HepG2 (cell line): ENCODE measurements around the gene SLC29A1. TPM values are rescaled to one million over a fixed set of nuclear protein-coding genes. Genes with fewer than 3 reads are reported as not detected.

Experiments used
- AKAP8 ChIP-seq: sonication (generic); formaldehyde crosslinking; IDR thresholded peaks from 2 replicates; pipeline ENCODE4 v1.5.1; 2020; ENCODE audit warnings: mild to moderate bottlenecking, missing genetic modification reagents
- BCL6 ChIP-seq: IDR thresholded peaks from 2 replicates; pipeline ENCODE4 v1.6.1; 2016; ENCODE audit warnings: missing genetic modification reagents, missing compliant biosample characterization
- MZF1 ChIP-seq: sonication (generic); formaldehyde crosslinking; IDR thresholded peaks from 2 replicates; pipeline ENCODE4 v1.8.1; 2023; ENCODE audit warnings: mild to moderate bottlenecking, missing genetic modification reagents, borderline replicate concordance
- PAF1 ChIP-seq: IDR thresholded peaks from 2 replicates; pipeline ENCODE4 v1.6.1; 2016; ENCODE audit warnings: missing genetic modification reagents, missing compliant biosample characterization
- PPARG ChIP-seq: conservative IDR thresholded peaks from 2 replicates; pipeline ENCODE4 v1.6.1; 2016; ENCODE audit warnings: missing biosample characterization, missing genetic modification reagents
- RXRA ChIP-seq: sonication (generic); formaldehyde crosslinking; IDR thresholded peaks from 2 replicates; pipeline ENCODE4 v1.5.1; 2020; ENCODE audit warnings: missing genetic modification reagents
- ZKSCAN5 ChIP-seq: sonication (generic); formaldehyde crosslinking; IDR thresholded peaks from 2 replicates; pipeline ENCODE4 v1.5.1; 2020; ENCODE audit warnings: mild to moderate bottlenecking, missing genetic modification reagents
- ZNF224 ChIP-seq: sonication (generic); formaldehyde crosslinking; IDR thresholded peaks from 2 replicates; pipeline ENCODE4 v1.5.0; 2020; ENCODE audit warnings: mild to moderate bottlenecking, missing genetic modification reagents
- ZNF253 ChIP-seq: sonication (generic); formaldehyde crosslinking; IDR thresholded peaks from 2 replicates; pipeline ENCODE4 v1.8.0; 2022; ENCODE audit warnings: mild to moderate bottlenecking, missing genetic modification reagents, borderline replicate concordance
- ZNF468 ChIP-seq: sonication (generic); formaldehyde crosslinking; IDR thresholded peaks from 2 replicates; pipeline ENCODE4 v1.8.0; 2022; ENCODE audit warnings: mild to moderate bottlenecking, moderate library complexity, missing genetic modification reagents
- ZNF501 ChIP-seq: sonication (generic); formaldehyde crosslinking; IDR thresholded peaks from 2 replicates; pipeline ENCODE4 v1.5.1; 2020; ENCODE audit warnings: mild to moderate bottlenecking, moderate library complexity, missing genetic modification reagents
- ZNF557 ChIP-seq: sonication (generic); formaldehyde crosslinking; IDR thresholded peaks from 2 replicates; pipeline ENCODE4 v1.4.0; 2020; ENCODE audit warnings: missing genetic modification reagents
- ZNF607 ChIP-seq: sonication (generic); formaldehyde crosslinking; IDR thresholded peaks from 2 replicates; pipeline ENCODE4 v1.5.1; 2020; ENCODE audit warnings: missing genetic modification reagents, mild to moderate bottlenecking, borderline replicate concordance
- ZNF749 ChIP-seq: sonication (generic); formaldehyde crosslinking; IDR thresholded peaks from 2 replicates; pipeline ENCODE4 v1.8.0; 2022; ENCODE audit warnings: mild to moderate bottlenecking, missing genetic modification reagents, moderate library complexity, borderline replicate concordance
- ZNF788 ChIP-seq: sonication (generic); formaldehyde crosslinking; IDR thresholded peaks from 2 replicates; pipeline ENCODE4 v1.5.0; 2020; ENCODE audit warnings: mild to moderate bottlenecking, missing genetic modification reagents, borderline replicate concordance
- polyA plus RNA-seq, 8 experiments: library from polyadenylated mRNA; depleted of rRNA in 3 of 8; stranded (reverse) in 7 of 8; unstranded in 1 of 8; fragments of >200 nt; fragmentation: Illumina TruSeq in 4 of 8; extraction: Trizol in 4 of 8; gene quantifications; 2 replicates each; pipeline versions ENCODE4 v1.2.1 to v1.2.3, GENCODE V29; 2011 to 2016; ENCODE audit warnings: low read depth in 4 of 8, missing spikeins in 1 of 8, mixed read lengths in 1 of 8; ENCODE audit not compliant: insufficient read depth in 1 of 8
- total RNA-seq, 5 experiments: library from RNA; depleted of rRNA; stranded (reverse); fragments of >200 nt; fragmentation: Illumina TruSeq; extraction: Trizol; gene quantifications; 2 replicates each; pipeline ENCODE4 v1.2.3, GENCODE V29; 2016; ENCODE audit warnings: low read depth in 1 of 5
- TF ChIP-seq, protein P1 (sequence below): IDR thresholded peaks from 2 replicates; pipeline ENCODE4 v1.6.1; 2018; ENCODE audit warnings: missing genetic modification reagents, mild to moderate bottlenecking, missing compliant biosample characterization
- TF ChIP-seq, protein P2 (sequence below): sonication (generic); formaldehyde crosslinking; IDR thresholded peaks from 2 replicates; pipeline ENCODE4 v1.5.0; 2020; ENCODE audit warnings: missing genetic modification reagents
- TF ChIP-seq, protein P3 (sequence below): sonication (generic); formaldehyde crosslinking; IDR thresholded peaks from 2 replicates; pipeline ENCODE4 v1.8.1; 2023; ENCODE audit warnings: mild to moderate bottlenecking, missing genetic modification reagents
- TF ChIP-seq, protein P4 (sequence below): sonication (generic); formaldehyde crosslinking; IDR thresholded peaks from 2 replicates; pipeline ENCODE4 v1.8.0; 2022; ENCODE audit warnings: mild to moderate bottlenecking, missing genetic modification reagents, borderline replicate concordance
- TF ChIP-seq, protein P5 (sequence below): sonication (generic); formaldehyde crosslinking; IDR thresholded peaks from 2 replicates; pipeline ENCODE4 v1.4.0; 2020; ENCODE audit warnings: mild to moderate bottlenecking, missing genetic modification reagents
- TF ChIP-seq, protein P6 (sequence below): sonication (generic); formaldehyde crosslinking; IDR thresholded peaks from 2 replicates; pipeline ENCODE4 v1.4.0; 2020; ENCODE audit warnings: missing genetic modification reagents

The SLC29A1 gene
- total and polyA plus RNA-seq, 2 of the 13 experiments (the other 11 are each of a cell fraction or from before 2014, with no cell fraction given) = 43.2 to 106 TPM

DNA sequence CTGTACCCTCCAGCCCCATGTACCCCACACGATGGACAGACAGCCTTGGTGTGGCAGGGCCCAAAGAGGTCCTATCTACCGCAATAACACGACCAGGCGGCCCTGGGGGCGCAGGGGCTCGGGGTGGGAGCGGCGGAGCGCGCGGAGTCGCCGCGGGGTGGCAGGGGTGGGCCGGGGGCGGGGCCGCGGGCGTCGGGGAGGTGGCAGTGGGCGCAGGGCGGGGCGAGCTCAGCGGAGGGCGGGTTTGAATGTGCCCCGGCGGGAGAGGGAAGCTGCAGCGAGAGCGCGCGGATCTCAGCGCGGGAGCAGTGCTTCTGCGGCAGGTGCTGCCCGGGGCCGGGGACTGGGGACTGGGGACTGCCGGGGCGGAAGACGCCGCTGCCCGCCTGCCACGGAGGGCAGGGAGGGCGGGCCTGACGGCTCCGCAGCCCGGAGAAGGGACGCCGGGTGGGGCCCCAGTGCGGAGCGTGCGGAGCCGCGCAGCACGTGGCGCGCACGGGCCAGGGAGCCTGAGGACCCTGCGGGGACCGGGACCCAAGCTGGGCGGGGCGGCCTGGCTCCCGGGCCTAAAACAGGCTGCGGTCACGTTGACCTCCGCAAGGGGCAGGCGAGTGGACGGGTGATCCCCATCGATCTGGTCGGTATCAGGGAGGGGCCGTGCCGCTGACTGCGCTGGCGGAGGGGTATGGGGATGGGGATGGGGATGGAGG is at the start of gene SLC29A1 (continued):
- TF ChIP-seq, protein P1, sequence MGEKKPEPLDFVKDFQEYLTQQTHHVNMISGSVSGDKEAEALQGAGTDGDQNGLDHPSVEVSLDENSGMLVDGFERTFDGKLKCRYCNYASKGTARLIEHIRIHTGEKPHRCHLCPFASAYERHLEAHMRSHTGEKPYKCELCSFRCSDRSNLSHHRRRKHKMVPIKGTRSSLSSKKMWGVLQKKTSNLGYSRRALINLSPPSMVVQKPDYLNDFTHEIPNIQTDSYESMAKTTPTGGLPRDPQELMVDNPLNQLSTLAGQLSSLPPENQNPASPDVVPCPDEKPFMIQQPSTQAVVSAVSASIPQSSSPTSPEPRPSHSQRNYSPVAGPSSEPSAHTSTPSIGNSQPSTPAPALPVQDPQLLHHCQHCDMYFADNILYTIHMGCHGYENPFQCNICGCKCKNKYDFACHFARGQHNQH (CRISPR knock-in tag) = 0 out of 2 replicates have a peak, but pooled peaks have one; percentile 35
- TF ChIP-seq ZNF468 (CRISPR knock-in tag) (no peak), ZNF749 (CRISPR knock-in tag) (peak; percentile 90; the same call in 1 of the 2 replicates), PPARG (CRISPR knock-in tag) (peak; percentile 19), ZNF224 (0 out of 2 replicates have a peak, but pooled peaks have one; percentile 37), ZNF253 (peak; percentile 75; the same call in 1 of the 2 replicates), ZNF557 (peak; percentile 91; the same call in 1 of the 2 replicates), PAF1 (no peak), MZF1 (CRISPR knock-in tag) (no peak), ZNF607 (CRISPR knock-in tag) (peak; percentile 93), AKAP8 (CRISPR knock-in tag) (peak; percentile 90), ZNF501 (CRISPR knock-in tag) (0 out of 2 replicates have a peak, but pooled peaks have one; percentile 61), RXRA (CRISPR knock-in tag) (0 out of 2 replicates have a peak, but pooled peaks have one; percentile 24), ZKSCAN5 (CRISPR knock-in tag) (0 out of 2 replicates have a peak, but pooled peaks have one; percentile 30), ZNF788 (0 out of 2 replicates have a peak, but pooled peaks have one; percentile 48), BCL6 (CRISPR knock-in tag) (peak; percentile 51; the same call in 1 of the 2 replicates)
- TF ChIP-seq, protein P2, sequence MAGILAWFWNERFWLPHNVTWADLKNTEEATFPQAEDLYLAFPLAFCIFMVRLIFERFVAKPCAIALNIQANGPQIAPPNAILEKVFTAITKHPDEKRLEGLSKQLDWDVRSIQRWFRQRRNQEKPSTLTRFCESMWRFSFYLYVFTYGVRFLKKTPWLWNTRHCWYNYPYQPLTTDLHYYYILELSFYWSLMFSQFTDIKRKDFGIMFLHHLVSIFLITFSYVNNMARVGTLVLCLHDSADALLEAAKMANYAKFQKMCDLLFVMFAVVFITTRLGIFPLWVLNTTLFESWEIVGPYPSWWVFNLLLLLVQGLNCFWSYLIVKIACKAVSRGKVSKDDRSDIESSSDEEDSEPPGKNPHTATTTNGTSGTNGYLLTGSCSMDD (CRISPR knock-in tag) = peak; percentile 44; the same call in 1 of the 2 replicates
- TF ChIP-seq, protein P3, sequence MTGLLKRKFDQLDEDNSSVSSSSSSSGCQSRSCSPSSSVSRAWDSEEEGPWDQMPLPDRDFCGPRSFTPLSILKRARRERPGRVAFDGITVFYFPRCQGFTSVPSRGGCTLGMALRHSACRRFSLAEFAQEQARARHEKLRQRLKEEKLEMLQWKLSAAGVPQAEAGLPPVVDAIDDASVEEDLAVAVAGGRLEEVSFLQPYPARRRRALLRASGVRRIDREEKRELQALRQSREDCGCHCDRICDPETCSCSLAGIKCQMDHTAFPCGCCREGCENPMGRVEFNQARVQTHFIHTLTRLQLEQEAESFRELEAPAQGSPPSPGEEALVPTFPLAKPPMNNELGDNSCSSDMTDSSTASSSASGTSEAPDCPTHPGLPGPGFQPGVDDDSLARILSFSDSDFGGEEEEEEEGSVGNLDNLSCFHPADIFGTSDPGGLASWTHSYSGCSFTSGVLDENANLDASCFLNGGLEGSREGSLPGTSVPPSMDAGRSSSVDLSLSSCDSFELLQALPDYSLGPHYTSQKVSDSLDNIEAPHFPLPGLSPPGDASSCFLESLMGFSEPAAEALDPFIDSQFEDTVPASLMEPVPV = peak; percentile 63
- TF ChIP-seq, protein P4, sequence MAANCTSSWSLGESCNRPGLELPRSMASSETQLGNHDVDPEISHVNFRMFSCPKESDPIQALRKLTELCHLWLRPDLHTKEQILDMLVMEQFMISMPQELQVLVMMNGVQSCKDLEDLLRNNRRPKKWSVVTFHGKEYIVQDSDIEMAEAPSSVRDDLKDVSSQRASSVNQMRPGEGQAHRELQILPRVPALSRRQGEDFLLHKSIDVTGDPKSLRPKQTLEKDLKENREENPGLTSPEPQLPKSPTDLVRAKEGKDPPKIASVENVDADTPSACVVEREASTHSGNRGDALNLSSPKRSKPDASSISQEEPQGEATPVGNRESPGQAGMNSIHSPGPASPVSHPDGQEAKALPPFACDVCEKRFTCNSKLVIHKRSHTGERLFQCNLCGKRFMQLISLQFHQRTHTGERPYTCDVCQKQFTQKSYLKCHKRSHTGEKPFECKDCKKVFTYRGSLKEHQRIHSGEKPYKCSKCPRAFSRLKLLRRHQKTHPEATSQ = 0 out of 2 replicates have a peak, but pooled peaks have one; percentile 21
- TF ChIP-seq, protein P5, sequence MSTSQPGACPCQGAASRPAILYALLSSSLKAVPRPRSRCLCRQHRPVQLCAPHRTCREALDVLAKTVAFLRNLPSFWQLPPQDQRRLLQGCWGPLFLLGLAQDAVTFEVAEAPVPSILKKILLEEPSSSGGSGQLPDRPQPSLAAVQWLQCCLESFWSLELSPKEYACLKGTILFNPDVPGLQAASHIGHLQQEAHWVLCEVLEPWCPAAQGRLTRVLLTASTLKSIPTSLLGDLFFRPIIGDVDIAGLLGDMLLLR = peak; percentile 47; the same call in 1 of the 2 replicates
- TF ChIP-seq, protein P6, sequence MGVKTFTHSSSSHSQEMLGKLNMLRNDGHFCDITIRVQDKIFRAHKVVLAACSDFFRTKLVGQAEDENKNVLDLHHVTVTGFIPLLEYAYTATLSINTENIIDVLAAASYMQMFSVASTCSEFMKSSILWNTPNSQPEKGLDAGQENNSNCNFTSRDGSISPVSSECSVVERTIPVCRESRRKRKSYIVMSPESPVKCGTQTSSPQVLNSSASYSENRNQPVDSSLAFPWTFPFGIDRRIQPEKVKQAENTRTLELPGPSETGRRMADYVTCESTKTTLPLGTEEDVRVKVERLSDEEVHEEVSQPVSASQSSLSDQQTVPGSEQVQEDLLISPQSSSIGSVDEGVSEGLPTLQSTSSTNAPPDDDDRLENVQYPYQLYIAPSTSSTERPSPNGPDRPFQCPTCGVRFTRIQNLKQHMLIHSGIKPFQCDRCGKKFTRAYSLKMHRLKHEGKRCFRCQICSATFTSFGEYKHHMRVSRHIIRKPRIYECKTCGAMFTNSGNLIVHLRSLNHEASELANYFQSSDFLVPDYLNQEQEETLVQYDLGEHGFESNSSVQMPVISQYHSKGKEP = no peak
